KOPT-K1 (cell line): ENCODE measurements around the gene ZNF492.
"Not testable (repeated sequence)": the region's sequence is repeated elsewhere in the genome, so short reads cannot be mapped to it uniquely, and the experiment has no call there.

Experiments used
- H3K27ac ChIP-seq: fragments of 200-600 bp; sonication (generic); 2 replicates; pipeline ENCODE4 v1.5.1; 2016; ENCODE audit warnings: antibody characterized with exemption, mild to moderate bottlenecking, low read depth, low read length; ENCODE audit not compliant: poor library complexity, severe bottlenecking
- H3K36me3 ChIP-seq: fragments of 200-600 bp; sonication (generic); 2 replicates; pipeline ENCODE4 v1.5.1; 2017; ENCODE audit warnings: antibody characterized with exemption, mild to moderate bottlenecking, low read length, moderate library complexity; ENCODE audit not compliant: insufficient read depth
- H3K9me3 ChIP-seq: fragments of 200-600 bp; sonication (generic); 2 replicates; pipeline ENCODE4 v1.5.1; 2017; ENCODE audit warnings: antibody characterized with exemption, low read length, mild to moderate bottlenecking; ENCODE audit not compliant: insufficient read depth, poor library complexity, severe bottlenecking

ZNF492 gene

GRCh38 chr19:22625266-22626035, 8.7 kb upstream of the ZNF492 start:
- Histone ChIP-seq H3K27ac (no peak overlapping the region), H3K36me3 (no peaks in the 10 kb centered on the region), H3K9me3 (peaks cover 64% of the 10 kb centered on the region)

- H3K36me3 ChIP-seq = no peaks in the 10 kb centered on the region
- H3K27ac ChIP-seq = no peak overlapping the region
- H3K9me3 ChIP-seq = peaks cover 55% of the 10 kb centered on the region
These were observed 6.6 kb upstream of the ZNF492 start for GRCh38 chr19:22627526-22627925.

GRCh38 chr19:22628401-22628800, 5.7 kb upstream of the ZNF492 start:
- no peak overlapping the region for H3K27ac ChIP-seq
- H3K36me3 ChIP-seq = no peaks in the 10 kb centered on the region
- peaks cover 60% of the 10 kb centered on the region for H3K9me3 ChIP-seq

GRCh38 chr19:22634450-22634827, 315 bp downstream of the ZNF492 start:
- Histone ChIP-seq H3K9me3 (peaks cover 32% of the 10 kb centered on the region), H3K27ac (peak overlapping the region; percentile 69), H3K36me3 (no peaks in the 10 kb centered on the region)

GRCh38 chr19:22685493-22685892, 51.4 kb downstream of the ZNF492 start:
- H3K9me3 ChIP-seq = peaks cover 35% of the 10 kb centered on the region
- H3K27ac ChIP-seq, H3K36me3 ChIP-seq: not testable (repeated sequence)

- not testable (repeated sequence) for H3K27ac ChIP-seq, H3K36me3 ChIP-seq
- H3K9me3 ChIP-seq = peaks cover 22% of the 10 kb centered on the region
These were observed 68.5 kb downstream of the ZNF492 start for GRCh38 chr19:22702661-22703060.

GRCh38 chr19:22703096-22703495, 69.0 kb downstream of the ZNF492 start:
- H3K27ac ChIP-seq = not testable (repeated sequence)
- H3K9me3 ChIP-seq = peaks cover 22% of the 10 kb centered on the region

GRCh38 chr19:22708983-22709382, 74.9 kb downstream of the ZNF492 start:
- H3K9me3 ChIP-seq = peaks cover 7% of the 10 kb centered on the region
- no peak overlapping the region for H3K27ac ChIP-seq
- H3K36me3 ChIP-seq = no peaks in the 10 kb centered on the region

More at GRCh38 chr19:22703096-22703495, 69.0 kb downstream of the ZNF492 start:
- H3K36me3 ChIP-seq = not testable (repeated sequence)
